ENCODE results near the gene TSR1. TPM values are rescaled to one million over a fixed set of nuclear protein-coding genes. Genes with fewer than 3 reads are reported as not detected.

Gene TSR1
- total RNA-seq, 1 donor from 2014 or later = 36.4 TPM

GRCh38 chr17:2274414-2274813 lies 61.8 kb downstream of the TSR1 start:
- no peaks in the 10 kb centered on the region for H3K4me1 ChIP-seq (ENCODE audit: insufficient read depth, low read length)
- no peak overlapping the region for H3K9ac ChIP-seq (ENCODE audit: low read length)
- no peak overlapping the region for H3K4me3 Mint-ChIP-seq (ENCODE audit: unreplicated experiment)
- H3K79me2 ChIP-seq (ENCODE audit: insufficient read depth, low read length) = no peaks in the 10 kb centered on the region
- H3K27me3 ChIP-seq (ENCODE audit: insufficient read depth, low read length) = no peaks in the 10 kb centered on the region
- no peak overlapping the region for H3K27ac ChIP-seq (ENCODE audit: low read depth, low read length)
- no peak overlapping the region for H3K27ac Mint-ChIP-seq (ENCODE audit: unreplicated experiment)
- no peak overlapping the region for H2AFZ ChIP-seq (ENCODE audit: low read depth, low read length)
- H3K36me3 Mint-ChIP-seq (ENCODE audit: low read depth, unreplicated experiment) = peaks cover 30% of the 10 kb centered on the region
- TF ChIP-seq, protein P1, sequence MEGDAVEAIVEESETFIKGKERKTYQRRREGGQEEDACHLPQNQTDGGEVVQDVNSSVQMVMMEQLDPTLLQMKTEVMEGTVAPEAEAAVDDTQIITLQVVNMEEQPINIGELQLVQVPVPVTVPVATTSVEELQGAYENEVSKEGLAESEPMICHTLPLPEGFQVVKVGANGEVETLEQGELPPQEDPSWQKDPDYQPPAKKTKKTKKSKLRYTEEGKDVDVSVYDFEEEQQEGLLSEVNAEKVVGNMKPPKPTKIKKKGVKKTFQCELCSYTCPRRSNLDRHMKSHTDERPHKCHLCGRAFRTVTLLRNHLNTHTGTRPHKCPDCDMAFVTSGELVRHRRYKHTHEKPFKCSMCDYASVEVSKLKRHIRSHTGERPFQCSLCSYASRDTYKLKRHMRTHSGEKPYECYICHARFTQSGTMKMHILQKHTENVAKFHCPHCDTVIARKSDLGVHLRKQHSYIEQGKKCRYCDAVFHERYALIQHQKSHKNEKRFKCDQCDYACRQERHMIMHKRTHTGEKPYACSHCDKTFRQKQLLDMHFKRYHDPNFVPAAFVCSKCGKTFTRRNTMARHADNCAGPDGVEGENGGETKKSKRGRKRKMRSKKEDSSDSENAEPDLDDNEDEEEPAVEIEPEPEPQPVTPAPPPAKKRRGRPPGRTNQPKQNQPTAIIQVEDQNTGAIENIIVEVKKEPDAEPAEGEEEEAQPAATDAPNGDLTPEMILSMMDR (IDR thresholded peaks at IDR 0.05; ENCODE audit: insufficient read depth, low read depth, low read length) = no peak
- TF ChIP-seq EZH2 (IDR thresholded peaks at IDR 0.05; ENCODE audit: insufficient read depth, low read length) = no peak
- H3K27me3 Mint-ChIP-seq (ENCODE audit: low read depth, unreplicated experiment) = no peaks in the 10 kb centered on the region
- H3K9me3 ChIP-seq (ENCODE audit: insufficient read depth, low read depth, low read length) = no peaks in the 10 kb centered on the region
- DNase-seq (ENCODE audit: low read depth) (no peak), FAIRE-seq (no peak)
- peaks cover 23% of the 10 kb centered on the region for H3K36me3 ChIP-seq (ENCODE audit: insufficient read depth, low read length)
- H3K9me3 Mint-ChIP-seq (ENCODE audit: unreplicated experiment) = no peaks in the 10 kb centered on the region
- no peak overlapping the region for H3K4me2 ChIP-seq (ENCODE audit: low read length)
- H4K20me1 ChIP-seq (ENCODE audit: insufficient read depth, low read length) = no peaks in the 10 kb centered on the region
- no peaks in the 10 kb centered on the region for H3K4me1 Mint-ChIP-seq (ENCODE audit: low read depth, unreplicated experiment)
- H3K4me3 ChIP-seq (ENCODE audit: insufficient read depth, low read depth, low read length) = no peak overlapping the region

Other genes starting within 250 kb of the TSR1 start
- gene SMG6, start 32.7 kb downstream of the TSR1 start, total RNA-seq = 39.7 and 47.7 TPM in 2 replicates
- gene SRR, start 32.5 kb downstream of the TSR1 start, total RNA-seq = 15.4 and 17.9 TPM in 2 replicates
- gene SGSM2, start 1.0 kb upstream of the TSR1 start, total RNA-seq = 51.8 and 62.1 TPM in 2 replicates
- 22.5 and 29.1 TPM in 2 replicates for gene MNT, start 64.6 kb upstream of the TSR1 start, total RNA-seq
- 24.9 and 28.4 TPM in 2 replicates for gene METTL16, start 175.4 kb upstream of the TSR1 start, total RNA-seq